Activated CD4-positive, alpha-beta memory T cell treated with anti-CD3 and anti-CD28 coated beads for 36 hours (primary cell): ENCODE data around the gene ODC1. TPM values are rescaled to one million over a fixed set of nuclear protein-coding genes. Genes with fewer than 3 reads are reported as not detected.
A peak's percentile ranks its signal among the peaks of the same experiment; 100 is the strongest.
"Not testable (repeated sequence)": the region's sequence is repeated elsewhere in the genome, so short reads cannot be mapped to it uniquely, and the experiment has no call there.

ENCODE experiments used
- CTCF ChIA-PET: fragments of 350-600 bp; sonication (Branson Sonifier 250); formaldehyde crosslinking; loops from one replicate; lab custom pipeline; 2021; ENCODE audit warnings: antibody characterized with exemption, inconsistent platforms; lab: Charles Lee
- POLR2A ChIA-PET: fragments of 350-600 bp; sonication (Branson Sonifier 250); formaldehyde crosslinking; loops from one replicate; lab custom pipeline; 2021; ENCODE audit warnings: antibody characterized with exemption; lab: Charles Lee
- DNase-seq: peaks from one replicate; pipeline ENCODE4 v3.0.0-alpha.2; 2020
- H3K27ac Mint-ChIP-seq: one replicate; pipeline ENCODE4 v1.8.0; 2021; ENCODE audit warnings: mixed read lengths
- H3K27me3 Mint-ChIP-seq: one replicate; pipeline ENCODE4 v1.8.0; 2021; ENCODE audit warnings: mixed read lengths
- H3K36me3 Mint-ChIP-seq: one replicate; pipeline ENCODE4 v1.8.0; 2021; ENCODE audit warnings: mixed read lengths
- H3K4me1 Mint-ChIP-seq: one replicate; pipeline ENCODE4 v1.8.0; 2021; ENCODE audit warnings: low read depth, mixed read lengths
- H3K4me3 Mint-ChIP-seq: one replicate; pipeline ENCODE4 v1.8.0; 2021; ENCODE audit warnings: mild to moderate bottlenecking, mixed read lengths
- H3K9me3 Mint-ChIP-seq: one replicate; pipeline ENCODE4 v1.8.0; 2021; ENCODE audit warnings: mixed read lengths
- intact Hi-C: fragments of 100-400 bp; cut with micrococcal nuclease; formaldehyde crosslinking; loops from one replicate; pipeline ENCODE4 v1.15.1; 2023
- total RNA-seq, 2 experiments: library from RNA; stranded (reverse); gene quantifications; one replicate each; pipeline ENCODE4 v1.2.3, GENCODE V29; 2021

ODC1 gene
- total RNA-seq, 2 experiments from 2014 or later = 138 to 142 TPM

- Mint-ChIP-seq H3K4me3 (no peak overlapping the region), H3K27me3 (peaks cover 6% of the 10 kb centered on the region), H3K9me3 (no peaks in the 10 kb centered on the region), H3K27ac (no peak overlapping the region), H3K4me1 (no peaks in the 10 kb centered on the region), H3K36me3 (no peaks in the 10 kb centered on the region)
- no peak for DNase-seq
- ChIA-PET CTCF (no interaction called here), POLR2A (no interaction called here)
- intact Hi-C loops = no loop called here
Observed at GRCh38 chr2:10465910-10466309, 17.8 kb upstream of the ODC1 start.

- Mint-ChIP-seq H3K9me3 (no peaks in the 10 kb centered on the region), H3K27ac (no peak overlapping the region), H3K4me3 (no peak overlapping the region), H3K4me1 (peaks cover 5% of the 10 kb centered on the region), H3K27me3 (peaks cover 17% of the 10 kb centered on the region), H3K36me3 (no peaks in the 10 kb centered on the region)
- intact Hi-C loops = no loop called here
- POLR2A ChIA-PET = no interaction called here
- no peak for DNase-seq
- CTCF ChIA-PET = no interaction called here
Observed at GRCh38 chr2:10462178-10463083, 14.3 kb upstream of the ODC1 start.

- intact Hi-C loops = no loop called here
- no peaks in the 10 kb centered on the region for H3K36me3 Mint-ChIP-seq
- no peak overlapping the region for H3K4me3 Mint-ChIP-seq
- ChIA-PET POLR2A (no interaction called here), CTCF (interaction anchor here (1.0 kb wide), 1 partner anchor 25 kb away, joined by 4 read pairs; no protein-coding TSS in a partner anchor)
- H3K4me1 Mint-ChIP-seq = peaks cover 5% of the 10 kb centered on the region
- H3K9me3 Mint-ChIP-seq = no peaks in the 10 kb centered on the region
- no peak for DNase-seq
- no peak overlapping the region for H3K27ac Mint-ChIP-seq
- H3K27me3 Mint-ChIP-seq = peaks cover 14% of the 10 kb centered on the region
Observed at GRCh38 chr2:10460366-10460796, 12.3 kb upstream of the ODC1 start.

GRCh38 chr2:10457846-10458598, 9.9 kb upstream of the ODC1 start:
- CTCF ChIA-PET = no interaction called here
- peaks cover 14% of the 10 kb centered on the region for H3K27me3 Mint-ChIP-seq
- intact Hi-C loops = no loop called here
- POLR2A ChIA-PET = no interaction called here
- H3K36me3 Mint-ChIP-seq = no peaks in the 10 kb centered on the region
- DNase-seq = no peak
- peaks cover 5% of the 10 kb centered on the region for H3K4me1 Mint-ChIP-seq
- H3K27ac Mint-ChIP-seq = no peak overlapping the region
- no peak overlapping the region for H3K4me3 Mint-ChIP-seq
- no peaks in the 10 kb centered on the region for H3K9me3 Mint-ChIP-seq

- H3K27ac Mint-ChIP-seq, H3K36me3 Mint-ChIP-seq, intact Hi-C loops, CTCF ChIA-PET, H3K4me3 Mint-ChIP-seq, H3K9me3 Mint-ChIP-seq, DNase-seq, POLR2A ChIA-PET, H3K4me1 Mint-ChIP-seq: not testable (repeated sequence)
- peaks cover 14% of the 10 kb centered on the region for H3K27me3 Mint-ChIP-seq
Observed at GRCh38 chr2:10457195-10457594, 9.1 kb upstream of the ODC1 start.

GRCh38 chr2:10454505-10454904, 6.4 kb upstream of the ODC1 start:
- ChIA-PET CTCF (no interaction called here), POLR2A (no interaction called here)
- H3K27ac Mint-ChIP-seq = no peak overlapping the region

GRCh38 chr2:10453905-10454298, 5.8 kb upstream of the ODC1 start:
- Mint-ChIP-seq H3K36me3 (no peaks in the 10 kb centered on the region), H3K27me3 (peaks cover 1% of the 10 kb centered on the region), H3K9me3 (no peaks in the 10 kb centered on the region), H3K27ac (no peak overlapping the region), H3K4me3 (no peak overlapping the region), H3K4me1 (peaks cover 15% of the 10 kb centered on the region)
- ChIA-PET CTCF (no interaction called here), POLR2A (no interaction called here)
- intact Hi-C loops = no loop called here
- DNase-seq = no peak

More at GRCh38 chr2:10454505-10454904, 6.4 kb upstream of the ODC1 start:
- Mint-ChIP-seq H3K4me3 (no peak overlapping the region), H3K27me3 (peaks cover 3% of the 10 kb centered on the region), H3K4me1 (peaks cover 10% of the 10 kb centered on the region), H3K36me3 (no peaks in the 10 kb centered on the region), H3K9me3 (no peaks in the 10 kb centered on the region)
- DNase-seq = no peak
- intact Hi-C loops = no loop called here

- H3K27me3 Mint-ChIP-seq = no peaks in the 10 kb centered on the region
- intact Hi-C loops = no loop called here
- DNase-seq = no peak
Observed at GRCh38 chr2:10452956-10453904, 5.1 kb upstream of the ODC1 start.

GRCh38 chr2:10452312-10452711, 4.2 kb upstream of the ODC1 start:
- no peak overlapping the region for H3K4me3 Mint-ChIP-seq
- CTCF ChIA-PET = no interaction called here
- H3K4me1 Mint-ChIP-seq = peaks cover 16% of the 10 kb centered on the region
- H3K27ac Mint-ChIP-seq = no peak overlapping the region
- no peaks in the 10 kb centered on the region for H3K27me3 Mint-ChIP-seq
- H3K9me3 Mint-ChIP-seq = no peaks in the 10 kb centered on the region
- POLR2A ChIA-PET = no interaction called here
- DNase-seq = no peak
- intact Hi-C loops = no loop called here
- H3K36me3 Mint-ChIP-seq = peaks cover 2% of the 10 kb centered on the region

More at GRCh38 chr2:10452956-10453904, 5.1 kb upstream of the ODC1 start:
- Mint-ChIP-seq H3K27ac (no peak overlapping the region), H3K9me3 (no peaks in the 10 kb centered on the region), H3K4me3 (no peak overlapping the region), H3K4me1 (peaks cover 15% of the 10 kb centered on the region), H3K36me3 (no peaks in the 10 kb centered on the region)
- CTCF ChIA-PET = no interaction called here
- POLR2A ChIA-PET = no interaction called here

- POLR2A ChIA-PET = no interaction called here
- no peaks in the 10 kb centered on the region for H3K9me3 Mint-ChIP-seq
- CTCF ChIA-PET = no interaction called here
- H3K4me1 Mint-ChIP-seq = peaks cover 19% of the 10 kb centered on the region
- H3K36me3 Mint-ChIP-seq = peaks cover 3% of the 10 kb centered on the region
- H3K27me3 Mint-ChIP-seq = no peaks in the 10 kb centered on the region
- no peak overlapping the region for H3K4me3 Mint-ChIP-seq
- no peak overlapping the region for H3K27ac Mint-ChIP-seq
- intact Hi-C loops = no loop called here
- DNase-seq = no peak
Observed at GRCh38 chr2:10451819-10452218, 3.7 kb upstream of the ODC1 start.

GRCh38 chr2:10449838-10450691, 1.9 kb upstream of the ODC1 start:
- Mint-ChIP-seq H3K9me3 (no peaks in the 10 kb centered on the region), H3K27me3 (no peaks in the 10 kb centered on the region), H3K27ac (peak overlapping the region; percentile 14), H3K4me1 (peaks cover 33% of the 10 kb centered on the region), H3K4me3 (peak overlapping the region; percentile 76), H3K36me3 (peaks cover 7% of the 10 kb centered on the region)
- no peak for DNase-seq
- ChIA-PET CTCF (interaction anchor here (1.3 to 1.4 kb wide), 2 partner anchors 42 to 377 kb away, joined by 3 read pairs; no protein-coding TSS in a partner anchor), POLR2A (interaction anchor here (0.6 to 3.0 kb wide), 4 partner anchors 15 to 329 kb away, joined by 3 to 19 read pairs (median 6); no protein-coding TSS in a partner anchor)
- intact Hi-C loops = loop anchor here (2.0 to 10.0 kb wide), 4 partner anchors 95 to 665 kb away; partner anchors contain the start of gene HPCAL1
